Stimulated activated CD8-positive, alpha-beta memory T cell treated with anti-CD3 and anti-CD28 coated beads, Interleukin-4, amount 100 ng/mL, for 4 hours (primary cell): Measurements from ENCODE around the gene DIP2C.
"Not testable (repeated sequence)": the region's sequence is repeated elsewhere in the genome, so short reads cannot be mapped to it uniquely, and the experiment has no call there.

Source experiments
- DNase-seq, 2 donors: peaks; one replicate each; pipeline ENCODE4 v3.0.0-alpha.2; 2020; ENCODE audit warnings: low read depth in 2 of 2, low spot score in 1 of 2

Gene DIP2C

DNA sequence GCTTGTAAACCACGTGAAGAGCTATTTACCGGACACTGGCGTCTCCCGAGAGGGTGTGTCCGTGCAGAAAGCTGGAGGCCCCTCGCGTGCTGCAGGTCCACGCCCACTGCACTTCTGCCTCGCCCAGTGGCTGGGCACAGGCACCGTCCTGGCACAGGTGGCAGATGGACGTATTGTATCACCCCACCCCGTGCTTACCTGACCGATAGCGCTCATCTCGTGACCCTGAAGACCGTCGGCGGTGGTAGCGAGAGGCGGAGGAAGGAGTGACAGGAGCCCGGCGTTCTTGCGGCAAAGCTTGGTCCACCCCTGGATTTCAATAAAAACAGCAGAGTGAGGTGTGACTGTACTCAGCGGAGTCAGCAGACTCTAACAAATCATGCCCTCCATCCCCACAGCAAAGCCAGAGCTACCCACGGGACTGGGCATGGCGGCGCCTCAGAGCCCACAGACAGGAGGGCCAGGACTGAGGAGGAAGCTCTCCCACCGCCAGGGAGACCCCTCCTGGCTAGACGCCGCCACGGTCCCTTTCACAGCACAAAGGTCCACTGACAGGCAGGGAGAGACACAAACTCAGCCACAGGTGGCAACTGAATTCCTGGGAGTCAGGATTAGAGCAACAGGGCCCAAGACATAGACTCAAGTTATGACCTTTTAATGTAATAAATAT, 217.1 kb downstream of the DIP2C start:
- DNase-seq, result no peak

DNA sequence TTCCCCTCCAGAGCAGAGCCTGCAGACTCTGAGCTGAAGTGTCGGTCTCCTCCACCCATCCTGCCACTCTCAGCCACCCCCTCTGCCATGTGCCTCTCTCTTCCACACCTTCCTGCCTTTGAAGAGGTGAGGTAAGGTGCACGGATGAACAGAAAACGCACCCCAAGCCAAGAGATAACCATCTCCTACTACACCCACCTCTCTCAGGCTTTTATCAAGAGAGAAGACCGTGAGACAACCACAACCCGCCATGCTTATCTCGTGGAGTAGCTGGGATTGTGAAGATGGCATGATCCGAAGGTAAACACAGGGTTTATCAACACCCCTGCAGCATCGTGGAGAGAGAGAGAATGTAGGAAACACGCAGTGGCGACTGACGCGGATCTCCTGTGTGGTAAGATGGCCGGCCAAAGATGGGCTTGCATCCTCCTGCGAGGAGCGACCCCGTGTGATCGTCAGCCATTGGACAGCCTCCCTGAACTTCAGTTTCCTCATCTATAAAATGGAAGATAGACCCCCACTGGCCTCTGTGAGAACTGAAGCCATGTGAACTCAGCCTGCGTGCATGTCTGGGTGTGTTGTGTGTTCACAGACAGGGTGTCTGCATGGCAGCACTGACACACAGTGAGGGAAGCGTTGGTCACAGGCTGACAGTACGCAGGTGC, 219.0 kb downstream of the DIP2C start:
- DNase-seq, result peak in 1 of 2 donors; percentile 3

DNA sequence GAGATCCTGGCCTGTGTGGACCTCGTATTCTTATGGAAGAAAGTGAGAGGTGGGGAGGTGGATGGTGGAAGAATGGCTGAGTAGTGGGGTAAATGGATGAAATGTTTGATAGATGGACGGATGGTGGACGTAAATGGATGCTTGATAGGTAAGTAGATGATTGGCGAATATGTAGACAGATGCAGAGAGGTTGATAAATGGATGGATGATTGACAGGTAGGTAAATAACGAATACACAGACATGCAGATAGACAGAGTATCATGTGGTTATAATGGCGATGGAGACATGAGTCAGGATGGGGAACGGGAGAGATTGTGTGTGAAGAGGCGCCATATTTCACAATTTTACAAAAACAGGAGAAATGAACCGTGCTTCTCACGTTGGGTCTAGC, 219.5 kb downstream of the DIP2C start:
- no peak for DNase-seq

DNA sequence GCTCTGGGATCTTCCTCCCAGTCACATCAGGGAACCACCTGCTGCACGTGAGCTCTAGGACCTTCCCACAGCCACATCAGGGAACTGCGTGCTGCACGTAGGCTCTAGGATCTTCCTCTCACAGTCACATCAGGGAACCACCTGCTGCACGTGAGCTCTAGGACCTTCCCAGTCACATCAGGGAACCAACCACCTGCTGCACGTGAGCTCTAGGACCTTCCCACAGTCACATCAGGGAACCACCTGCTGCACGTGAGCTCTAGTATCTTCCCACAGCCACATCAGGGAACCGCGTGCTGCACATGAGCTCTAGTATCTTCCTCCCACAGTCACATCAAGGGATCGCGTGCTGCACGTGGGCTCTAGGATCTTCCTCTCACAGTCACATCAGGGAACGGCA, 229.7 kb downstream of the DIP2C start:
- no peak for DNase-seq

DNA sequence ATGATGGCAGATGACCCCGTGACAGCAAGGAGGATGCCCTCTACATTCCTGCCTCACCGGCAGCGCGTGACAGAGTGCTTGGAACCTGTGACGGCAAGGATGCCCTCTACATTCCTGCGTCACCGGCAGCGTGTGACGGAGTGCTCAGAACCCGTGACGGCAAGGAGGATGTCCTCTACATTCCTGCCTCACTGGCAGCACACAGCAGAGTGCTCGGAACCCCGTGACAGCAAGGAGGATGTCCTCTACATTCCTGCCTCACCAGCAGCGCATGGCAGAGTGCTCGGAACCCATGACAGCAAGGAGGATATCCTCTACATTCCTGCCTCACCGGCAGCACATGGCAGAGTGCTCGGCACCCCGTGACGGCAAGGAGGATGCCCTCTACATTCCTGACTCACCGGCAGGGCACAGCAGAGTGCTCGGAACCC, 231.0 kb downstream of the DIP2C start:
- no peak for DNase-seq

DNA sequence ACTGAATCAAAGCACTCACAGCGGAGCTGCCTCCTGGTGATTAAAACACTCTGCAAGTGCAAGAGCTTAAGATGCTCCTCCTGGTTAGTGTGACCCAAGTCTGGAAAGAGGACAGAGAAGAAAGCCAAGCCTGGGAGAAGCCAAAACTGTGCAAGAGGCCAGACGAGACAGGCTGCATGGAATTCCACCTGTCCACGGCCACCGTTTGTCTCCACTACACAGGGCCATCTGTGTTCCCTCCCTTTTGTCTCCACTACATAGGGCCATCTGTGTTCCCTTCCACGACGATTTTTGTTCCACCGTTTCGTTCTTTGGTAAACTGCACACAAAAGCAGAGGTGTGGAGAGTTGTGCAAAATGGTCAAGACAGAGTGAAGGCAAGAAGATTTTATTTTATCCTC, 233.0 kb downstream of the DIP2C start:
- no peak for DNase-seq

DNA sequence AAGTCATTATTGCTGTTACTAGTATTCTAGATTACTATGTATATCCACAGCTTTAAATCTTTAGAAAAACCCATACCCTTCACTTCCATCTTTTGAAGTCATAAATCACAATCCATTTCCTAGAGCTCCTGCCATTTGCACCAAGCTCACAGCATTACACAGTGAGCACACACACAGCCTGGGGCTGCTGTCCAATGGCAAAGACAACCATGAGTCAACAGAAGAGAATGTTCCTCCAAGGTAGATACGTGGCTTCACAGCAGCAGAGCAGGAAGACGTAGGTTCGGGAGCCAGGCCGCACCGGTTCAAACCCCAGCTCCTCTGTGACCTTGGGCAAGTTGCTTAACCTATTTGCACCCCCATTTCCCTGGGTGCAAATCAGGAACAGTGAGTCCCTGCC, 234.6 kb downstream of the DIP2C start:
- no peak for DNase-seq

DNA sequence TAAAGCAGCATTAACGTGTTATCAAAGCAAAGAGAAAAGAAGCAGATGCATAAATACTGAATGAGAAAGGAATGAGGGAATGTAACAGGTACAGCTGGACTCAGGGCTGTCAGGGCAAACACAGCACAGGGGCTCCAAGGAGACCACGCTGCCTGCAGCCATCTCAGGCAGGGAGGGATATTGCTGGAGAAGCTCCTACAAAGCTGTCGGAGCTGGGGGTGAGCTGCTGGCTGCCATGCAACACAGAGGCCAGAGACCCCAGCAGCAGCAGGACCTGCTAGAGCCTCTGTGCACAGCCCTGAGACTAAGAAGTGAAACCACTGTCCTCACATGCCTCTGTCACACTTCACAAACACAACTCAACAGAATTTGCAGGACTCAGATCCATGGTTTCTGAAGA, 235.8 kb downstream of the DIP2C start:
- DNase-seq, result no peak

DNA sequence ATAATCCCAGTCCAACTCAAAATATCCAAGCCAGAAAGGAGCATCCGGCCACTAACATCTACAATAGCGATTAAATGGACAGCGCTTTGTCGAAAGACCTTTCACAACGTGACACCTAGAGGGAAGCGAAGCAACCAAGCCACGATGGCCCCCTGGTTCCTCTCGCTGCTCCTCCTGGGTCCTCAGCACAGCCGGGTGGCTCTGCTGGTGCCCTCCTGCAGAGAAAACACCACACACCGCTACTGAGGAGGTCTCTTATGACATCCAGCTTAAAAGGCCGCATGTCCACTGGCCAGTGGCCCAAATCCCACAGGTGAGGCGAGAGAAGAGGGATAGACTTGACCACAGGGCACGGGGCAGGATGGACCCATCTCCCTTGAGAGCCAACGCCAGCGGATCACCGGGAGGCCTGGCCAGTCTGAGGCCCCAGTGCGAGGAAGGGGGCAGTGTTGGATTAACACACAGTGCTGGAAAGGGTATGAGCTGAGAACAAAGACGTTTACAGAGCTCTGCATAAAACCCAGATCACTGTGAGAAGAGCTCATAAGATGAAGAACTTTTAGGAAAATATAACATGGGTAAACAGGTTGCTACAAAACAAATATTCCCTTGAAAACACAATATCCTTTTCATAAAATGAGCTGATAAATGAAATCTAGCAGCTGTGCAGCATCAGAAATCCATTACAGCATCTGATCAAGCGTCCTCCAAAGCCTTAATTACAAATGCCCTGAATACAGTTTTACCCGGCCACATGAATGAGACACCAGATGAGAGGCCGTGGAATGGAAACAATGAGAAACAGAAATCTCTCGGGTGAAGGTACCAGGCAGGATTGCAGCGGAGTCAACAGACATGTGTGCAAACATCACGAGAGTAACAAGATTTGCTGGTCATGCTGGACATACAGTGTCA, 236.7 kb downstream of the DIP2C start:
- no peak for DNase-seq

DNA sequence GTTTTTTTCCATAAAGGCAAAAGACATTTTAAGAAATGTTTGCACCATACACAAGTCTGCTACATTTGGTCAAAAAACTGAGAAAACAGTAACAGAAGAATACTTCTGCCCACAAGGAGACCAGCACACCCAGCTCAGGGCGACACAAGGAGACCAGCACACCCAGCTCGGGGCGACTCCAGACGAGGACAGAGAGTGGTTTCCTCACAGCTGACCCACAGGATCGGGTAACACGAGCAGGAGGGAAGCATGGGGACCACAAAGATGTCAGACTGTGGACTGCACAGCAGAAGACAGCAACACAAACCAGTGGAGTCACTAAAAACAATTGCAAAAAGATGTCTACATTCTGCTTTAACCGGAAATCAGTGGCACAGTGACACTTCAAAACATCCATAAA, 237.6 kb downstream of the DIP2C start:
- DNase-seq, result no peak

DNA sequence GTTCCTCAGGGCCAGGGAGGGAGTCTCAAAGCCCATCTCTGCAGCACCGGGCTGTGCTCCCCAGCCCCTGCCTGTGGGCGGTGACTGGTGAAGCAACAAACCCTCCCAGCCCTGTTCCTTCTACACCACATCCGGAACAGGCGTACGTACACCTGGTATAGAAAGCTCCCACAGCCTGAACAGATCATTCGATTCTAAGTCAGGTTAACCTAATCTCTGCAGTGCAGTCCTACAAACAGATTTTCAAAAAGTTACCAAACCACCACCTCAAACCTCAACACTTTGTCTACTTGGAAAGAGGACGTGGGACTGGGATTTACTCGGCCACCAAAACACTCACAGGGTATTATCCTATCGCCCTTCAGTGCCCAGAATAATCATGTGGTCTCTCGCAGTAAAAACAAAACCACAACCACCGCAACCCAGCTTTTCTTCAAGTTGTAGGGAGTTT, 238.4 kb downstream of the DIP2C start:
- peak; percentile 22 to 30 for DNase-seq

DNA sequence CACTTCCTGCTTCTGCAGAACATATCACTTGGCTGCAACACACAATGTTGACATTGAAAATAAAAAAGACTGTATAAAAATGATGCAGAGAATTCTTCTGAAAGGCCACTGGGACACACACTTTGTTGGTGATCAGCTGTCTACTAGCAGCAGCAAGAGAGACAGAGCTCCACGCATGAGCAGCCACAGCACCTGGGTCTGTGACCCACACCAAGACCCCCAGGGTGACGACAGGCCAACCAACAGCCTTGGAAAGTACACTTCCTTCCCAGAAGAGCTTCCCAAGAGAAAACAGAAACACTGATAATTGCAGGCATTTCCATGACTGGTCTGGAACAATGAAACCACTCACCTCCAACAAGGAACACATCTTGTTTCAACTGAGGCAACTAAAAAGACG, 239.0 kb downstream of the DIP2C start:
- DNase-seq, result no peak

DNA sequence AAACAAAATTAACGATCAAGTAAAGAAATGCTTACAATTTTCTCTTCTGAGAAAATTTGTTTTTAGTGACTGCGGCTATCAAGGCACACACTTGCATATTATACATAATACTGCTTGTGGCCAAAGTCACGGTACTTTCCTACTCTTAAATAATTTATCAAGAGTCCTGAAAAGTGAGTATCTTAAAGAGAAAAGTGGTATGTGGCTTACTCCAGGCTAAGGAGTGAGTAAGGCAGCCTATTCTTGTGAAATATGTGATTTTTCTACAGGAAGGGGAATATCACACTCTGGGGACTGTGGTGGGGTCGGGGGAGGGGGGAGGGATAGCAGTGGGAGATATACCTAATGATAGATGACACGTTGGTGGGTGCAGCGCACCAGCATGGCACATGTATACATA, 240.1 kb downstream of the DIP2C start:
- not testable (repeated sequence) for DNase-seq

DNA sequence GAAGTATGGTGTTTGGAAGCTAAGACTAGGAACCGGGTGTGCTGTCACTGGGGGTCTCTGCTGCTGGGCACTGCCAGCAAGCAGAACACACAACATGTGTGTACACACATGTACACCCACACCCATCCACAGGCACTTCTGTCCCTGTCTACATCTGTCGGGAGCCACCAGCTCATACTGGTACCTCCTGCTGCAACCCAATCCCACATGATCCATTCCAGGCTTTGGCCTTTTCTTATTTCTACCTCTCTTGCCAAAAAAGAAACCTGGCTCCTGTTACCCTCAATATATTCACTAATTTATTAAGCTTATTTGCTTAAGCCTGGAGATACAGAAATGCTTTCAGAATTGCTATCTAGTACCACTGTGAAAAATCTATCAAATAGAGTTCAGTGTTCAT, 246.0 kb downstream of the DIP2C start:
- DNase-seq, result no peak

DNA sequence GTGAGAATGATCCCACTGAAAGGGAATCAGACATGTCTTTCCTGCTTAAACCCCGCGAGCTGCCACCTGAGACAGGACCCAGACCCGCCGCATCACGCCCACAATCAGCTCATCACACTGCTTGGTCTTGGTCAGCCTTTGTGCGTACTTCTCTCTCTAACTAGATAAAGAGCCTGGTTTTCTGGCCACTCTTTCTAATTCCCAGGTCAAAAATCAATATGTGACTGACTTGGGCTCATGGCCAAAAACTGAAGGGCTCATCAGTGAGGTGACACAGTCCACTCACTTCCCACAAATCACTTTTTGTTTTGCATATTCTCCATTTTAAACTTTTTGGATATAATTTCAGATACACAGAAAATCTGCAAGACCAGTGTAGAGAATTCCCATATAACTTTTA, 247.3 kb downstream of the DIP2C start:
- DNase-seq, result no peak

DNA sequence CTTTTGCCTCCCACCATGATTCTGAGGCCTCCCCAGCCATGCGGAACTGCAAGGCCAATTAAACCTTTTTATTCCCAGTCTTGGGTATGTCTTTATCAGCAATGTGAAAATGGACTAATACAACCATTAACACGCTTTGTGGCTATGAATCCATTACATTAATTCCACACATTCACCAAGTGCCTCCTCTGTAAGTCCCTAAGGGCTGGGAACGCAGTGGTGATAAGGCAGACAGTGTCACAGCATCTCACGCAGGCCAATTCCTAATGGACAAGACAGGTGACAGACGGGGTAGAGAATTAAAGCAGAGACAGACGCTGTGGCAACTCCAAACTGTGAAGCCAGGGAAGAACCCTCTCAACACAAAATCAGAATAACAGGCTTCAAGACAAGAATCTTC, 247.8 kb downstream of the DIP2C start:
- DNase-seq, result no peak

DNA sequence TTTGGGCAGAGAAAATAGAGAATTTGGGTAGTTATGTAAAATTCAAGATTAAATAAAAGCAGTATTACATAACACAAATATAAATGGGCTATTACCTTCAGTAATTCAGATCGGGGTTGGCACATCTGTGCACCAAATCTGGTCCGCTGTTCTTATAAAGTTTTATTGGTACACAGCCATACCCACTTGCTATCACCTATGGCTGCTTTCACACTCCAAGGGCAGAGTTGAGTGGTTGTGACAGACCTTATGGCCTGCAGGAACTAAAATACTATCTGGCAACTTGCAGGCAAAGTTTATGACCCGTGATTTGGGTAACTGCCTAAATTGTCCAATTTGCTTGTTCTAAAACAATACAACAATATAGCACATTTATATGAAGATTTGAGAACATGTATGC, 249.3 kb downstream of the DIP2C start:
- no peak for DNase-seq

DNA sequence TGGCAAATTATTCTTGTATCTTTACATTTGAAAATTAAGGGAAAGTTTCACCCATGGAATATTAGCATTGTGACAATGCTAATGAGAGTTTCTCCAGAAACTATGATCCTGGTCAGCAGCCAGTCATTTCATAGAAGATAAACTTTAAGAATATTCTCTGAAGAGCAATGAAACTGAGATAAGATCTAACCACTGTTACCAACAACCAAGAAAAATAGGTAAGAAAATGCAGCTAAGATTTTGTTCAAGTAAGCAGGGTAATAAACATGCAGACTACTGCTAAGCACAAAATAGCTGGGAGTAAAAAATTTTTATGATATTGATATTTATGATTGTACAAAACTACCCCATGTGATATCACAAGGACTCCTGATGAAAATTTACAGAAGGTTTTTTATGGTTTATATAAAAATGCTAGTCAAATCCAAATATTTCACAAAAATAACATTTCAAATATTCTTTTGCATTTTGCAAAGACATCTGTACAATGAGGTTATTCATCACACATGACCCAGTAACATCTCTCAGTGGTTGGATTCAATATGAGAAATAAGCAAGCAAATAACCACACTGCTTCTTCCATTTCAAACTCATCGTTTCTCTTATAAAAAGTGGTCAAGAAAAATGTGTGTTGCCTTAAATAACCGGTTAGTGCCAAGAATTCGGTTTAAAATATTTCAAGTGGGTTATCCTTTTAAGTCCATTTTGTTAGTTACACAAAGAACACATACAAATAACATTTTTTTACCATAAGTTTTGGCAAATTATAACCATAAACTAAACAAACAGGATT, 251.6 kb downstream of the DIP2C start:
- DNase-seq, result no peak

DNA sequence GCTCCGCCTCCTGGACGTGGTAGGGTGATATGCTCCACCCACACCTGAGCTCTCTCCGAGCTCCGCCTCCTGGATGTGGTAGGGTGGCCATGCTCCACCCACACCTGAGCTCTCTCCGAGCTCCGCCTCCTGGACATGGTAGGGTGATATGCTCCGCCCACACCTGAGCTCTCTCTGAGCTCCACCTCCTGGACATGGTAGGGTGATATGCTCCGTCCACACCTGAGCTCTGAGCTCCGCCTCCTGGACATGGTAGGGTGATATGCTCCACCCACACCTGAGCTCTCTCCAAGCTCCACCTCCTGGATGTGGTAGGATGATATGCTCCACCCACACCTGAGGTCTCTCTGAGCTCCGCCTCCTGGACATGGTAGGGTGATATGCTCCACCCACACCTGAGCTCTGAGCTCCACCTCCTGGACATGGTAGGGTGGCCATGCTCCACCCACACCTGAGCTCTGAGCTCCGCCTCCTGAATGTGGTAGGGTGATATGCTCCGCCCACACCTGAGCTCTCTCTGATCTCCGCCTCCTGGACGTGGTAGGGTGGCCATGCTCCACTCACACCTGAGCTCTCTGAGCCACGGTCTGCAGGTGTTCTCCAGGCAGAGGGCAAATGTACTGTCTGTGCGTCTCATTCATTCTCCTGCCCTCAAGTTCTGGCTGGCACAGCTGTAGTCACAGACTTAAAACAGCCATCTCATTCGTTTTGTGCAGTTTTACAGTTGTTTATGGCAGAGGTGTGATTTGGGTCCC, 252.4 kb downstream of the DIP2C start:
- no peak for DNase-seq

DNA sequence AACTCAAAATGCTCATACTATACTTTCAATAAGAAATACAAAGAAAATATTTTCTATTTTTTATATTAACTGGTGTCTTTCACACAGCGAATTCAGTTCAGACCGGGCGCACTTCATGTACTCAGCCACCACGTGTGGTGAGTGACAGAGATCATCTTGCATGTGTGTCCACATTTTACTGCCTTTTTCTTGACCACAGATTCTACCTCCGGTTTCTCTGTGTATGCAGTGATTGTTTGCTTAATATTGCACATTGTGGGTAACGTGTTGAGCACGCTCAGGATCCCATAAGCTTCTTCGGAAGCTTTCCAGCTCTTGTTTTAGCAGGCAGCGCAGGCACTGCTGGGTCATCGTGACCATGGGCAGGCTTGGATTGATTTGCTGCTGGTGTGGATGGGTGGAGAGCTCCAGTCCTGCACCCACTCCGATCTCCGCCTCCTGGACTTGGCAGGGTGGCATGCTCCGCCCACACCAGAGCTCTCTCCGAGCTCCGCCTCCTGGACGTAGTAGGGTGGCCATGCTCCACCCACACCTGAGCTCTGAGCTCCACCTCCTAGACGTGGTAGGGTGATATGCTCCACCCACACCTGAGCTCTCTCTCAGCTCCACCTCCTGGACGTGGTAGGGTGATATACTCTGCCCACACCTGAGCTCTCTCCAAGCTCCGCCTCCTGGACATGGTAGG, 253.3 kb downstream of the DIP2C start:
- DNase-seq, result no peak
